HG03108 (cell line): Measurements from ENCODE around the gene PARP3.

ENCODE experiments used
- ATAC-seq: cut with Tn5 transposase; IDR thresholded peaks from one replicate; pipeline ENCODE4 v1.9.1; 2021; ENCODE audit warnings: moderate library complexity; ENCODE audit not compliant: unreplicated experiment

PARP3 gene

GRCh38 chr3:51966016-51966415 lies 23.9 kb downstream of the PARP3 start:
- no peak for ATAC-seq

- ATAC-seq, result no peak
Measured at GRCh38 chr3:51966486-51966885, 24.3 kb downstream of the PARP3 start.

- ATAC-seq, result no peak
Measured at GRCh38 chr3:51966922-51967383, 24.8 kb downstream of the PARP3 start.

- no peak for ATAC-seq
Measured at GRCh38 chr3:51967384-51968169, 25.4 kb downstream of the PARP3 start, which contains the start of gene PCBP4. TSS of gene PCBP4 (minus strand) at chr3:51967454. CDS start at chr3:51961240, 6,214 bp downstream.

- ATAC-seq, result no peak
Measured at GRCh38 chr3:51968170-51968775, 26.1 kb downstream of the PARP3 start.

GRCh38 chr3:51968883-51969678 lies 26.9 kb downstream of the PARP3 start:
- ATAC-seq, result no peak

GRCh38 chr3:51969841-51970240 lies 27.7 kb downstream of the PARP3 start:
- no peak for ATAC-seq

- ATAC-seq, result no peak
Measured at GRCh38 chr3:51970606-51971300, 28.6 kb downstream of the PARP3 start.

GRCh38 chr3:51971350-51971749 lies 29.2 kb downstream of the PARP3 start:
- no peak for ATAC-seq

GRCh38 chr3:51974277-51974962 lies 32.3 kb downstream of the PARP3 start:
- ATAC-seq, result peak; percentile 5

GRCh38 chr3:51974963-51975851 lies 33.0 kb downstream of the PARP3 start, which contains the start of gene ABHD14A:
TSS of gene ABHD14A (plus strand) at chr3:51975064. CDS start at chr3:51975136, 72 bp downstream.
- ATAC-seq, result peak; percentile 50

GRCh38 chr3:51975852-51976549 lies 33.8 kb downstream of the PARP3 start:
- ATAC-seq, result no peak

GRCh38 chr3:51977446-51978142 lies 35.4 kb downstream of the PARP3 start:
- no peak for ATAC-seq

GRCh38 chr3:51978143-51978502 lies 36.0 kb downstream of the PARP3 start:
- ATAC-seq, result no peak

GRCh38 chr3:51980253-51980652 lies 38.1 kb downstream of the PARP3 start:
- no peak for ATAC-seq

- ATAC-seq, result peak; percentile 39
Measured at GRCh38 chr3:51982352-51982837, 40.2 kb downstream of the PARP3 start.

GRCh38 chr3:51982838-51983577 lies 40.8 kb downstream of the PARP3 start, which contains the start of gene ACY1:
TSS of gene ACY1 (plus strand) at chr3:51983535. CDS start at chr3:51984065, 530 bp downstream.
- ATAC-seq, result peak; percentile 71
